Measurements from ENCODE around the gene FABP1.

GRCh38 chr2:88117973-88118372 is 9.9 kb downstream of the FABP1 start:
- no peak for TF ChIP-seq POLR2AphosphoS5 (IDR thresholded peaks at IDR 0.05; ENCODE audit: borderline replicate concordance, low read depth, low read length)
- no peak for TF ChIP-seq EZH2 (IDR thresholded peaks at IDR 0.05)
